WTC11 (cell line): ENCODE measurements around the gene ENTR1. TPM values are rescaled to one million over a fixed set of nuclear protein-coding genes. Genes with fewer than 3 reads are reported as not detected.

Source experiments
- ATAC-seq: fragments of 200-7000 bp; cut with Tn5 transposase; 2 replicates; pipeline ENCODE4 v1.10.0; 2021; ENCODE audit warnings: mild to moderate bottlenecking, moderate library complexity
- CTCF ChIA-PET: fragments of 300-600 bp; sonication (Branson Sonifier 250); formaldehyde crosslinking; loops from one replicate; lab custom pipeline; 2021; ENCODE audit warnings: antibody characterized with exemption; lab: Charles Lee
- POLR2A ChIA-PET: fragments of 350-600 bp; sonication (Branson Sonifier 250); formaldehyde crosslinking; loops from one replicate; lab custom pipeline; 2021; ENCODE audit warnings: antibody characterized with exemption; lab: Charles Lee
- DNase-seq: peaks from one replicate; pipeline ENCODE4 v3.0.0; 2021; ENCODE audit warnings: low spot score
- H3K27ac Mint-ChIP-seq: 2 replicates; pipeline ENCODE4 v1.8.0; 2021; ENCODE audit warnings: mixed read lengths
- H3K27me3 Mint-ChIP-seq: 2 replicates; pipeline ENCODE4 v1.8.0; 2021; ENCODE audit warnings: low read depth, mild to moderate bottlenecking, moderate library complexity, mixed read lengths
- H3K36me3 Mint-ChIP-seq: 2 replicates; pipeline ENCODE4 v1.8.0; 2021; ENCODE audit warnings: mixed read lengths
- H3K4me1 Mint-ChIP-seq: 2 replicates; pipeline ENCODE4 v1.8.0; 2022; ENCODE audit warnings: mixed read lengths
- H3K4me3 Mint-ChIP-seq: 2 replicates; pipeline ENCODE4 v1.8.0; 2021; ENCODE audit warnings: mild to moderate bottlenecking, moderate library complexity, mixed read lengths
- H3K9me3 Mint-ChIP-seq: 2 replicates; pipeline ENCODE4 v1.8.0; 2021; ENCODE audit warnings: mixed read lengths
- AR ChIP-seq: fragments of 250-450 bp; sonication (Bioruptor Pico); IDR thresholded peaks from 2 replicates; pipeline ENCODE4 v1.9.0; 2021; ENCODE audit warnings: mild to moderate bottlenecking
- ATF1 ChIP-seq: sonication (generic); formaldehyde crosslinking; IDR thresholded peaks from 2 replicates; pipeline ENCODE4 v1.8.1; 2023; ENCODE audit warnings: mild to moderate bottlenecking, moderate library complexity, missing genetic modification reagents
- CBFB ChIP-seq: sonication (generic); formaldehyde crosslinking; IDR thresholded peaks from 2 replicates; pipeline ENCODE4 v1.8.1; 2022; ENCODE audit warnings: mild to moderate bottlenecking, low read depth, missing genetic modification reagents
- CREM ChIP-seq: sonication (generic); formaldehyde crosslinking; IDR thresholded peaks from 2 replicates; pipeline ENCODE4 v1.8.1; 2022; ENCODE audit warnings: mild to moderate bottlenecking, missing genetic modification reagents, moderate library complexity
- ETV6 ChIP-seq: sonication (generic); formaldehyde crosslinking; IDR thresholded peaks from 2 replicates; pipeline ENCODE4 v1.8.1; 2022; ENCODE audit warnings: mild to moderate bottlenecking, missing genetic modification reagents
- FOXK1 ChIP-seq: sonication (generic); formaldehyde crosslinking; IDR thresholded peaks from 2 replicates; pipeline ENCODE4 v1.8.0; 2022; ENCODE audit warnings: mild to moderate bottlenecking, moderate library complexity, missing genetic modification reagents
- GTF2I ChIP-seq: fragments of 250-450 bp; sonication (Bioruptor Pico); conservative IDR thresholded peaks from 2 replicates; pipeline ENCODE4 v1.4.0; 2021; ENCODE audit warnings: mild to moderate bottlenecking
- HMGXB4 ChIP-seq: sonication (generic); formaldehyde crosslinking; IDR thresholded peaks from 2 replicates; pipeline ENCODE4 v1.8.1; 2023; ENCODE audit warnings: mild to moderate bottlenecking, moderate library complexity, missing genetic modification reagents
- IRF1 ChIP-seq: sonication (generic); formaldehyde crosslinking; IDR thresholded peaks from 2 replicates; pipeline ENCODE4 v1.8.0; 2023; ENCODE audit warnings: missing genetic modification reagents
- MLX ChIP-seq: sonication (generic); formaldehyde crosslinking; IDR thresholded peaks from 2 replicates; pipeline ENCODE4 v1.8.1; 2023; ENCODE audit warnings: mild to moderate bottlenecking, missing genetic modification reagents, moderate library complexity
- PRRX2 ChIP-seq: fragments of 250-450 bp; sonication (Bioruptor Pico); IDR thresholded peaks from 2 replicates; pipeline ENCODE4 v1.8.0; 2021; ENCODE audit warnings: mild to moderate bottlenecking
- STAT6 ChIP-seq: sonication (generic); formaldehyde crosslinking; conservative IDR thresholded peaks from 2 replicates; pipeline ENCODE4 v1.8.1; 2023; ENCODE audit warnings: mild to moderate bottlenecking, low read depth, missing genetic modification reagents, moderate library complexity
- USF1 ChIP-seq: sonication (generic); formaldehyde crosslinking; IDR thresholded peaks from 2 replicates; pipeline ENCODE4 v1.8.0; 2022; ENCODE audit warnings: mild to moderate bottlenecking, missing genetic modification reagents
- ZBTB43 ChIP-seq: sonication (generic); formaldehyde crosslinking; IDR thresholded peaks from 2 replicates; pipeline ENCODE4 v1.8.1; 2023; ENCODE audit warnings: mild to moderate bottlenecking, missing genetic modification reagents
- ZNF512 ChIP-seq: sonication (generic); formaldehyde crosslinking; IDR thresholded peaks from 2 replicates; pipeline ENCODE4 v1.8.1; 2022; ENCODE audit warnings: missing genetic modification reagents, borderline replicate concordance
- ZNF532 ChIP-seq: fragments of 250-450 bp; sonication (Bioruptor Pico); IDR thresholded peaks from 2 replicates; pipeline ENCODE4 v1.9.0; 2021; ENCODE audit warnings: mild to moderate bottlenecking, borderline replicate concordance
- ZNF671 ChIP-seq: fragments of 250-450 bp; sonication (Bioruptor Pico); IDR thresholded peaks from 2 replicates; pipeline ENCODE4 v1.8.0; 2021; ENCODE audit warnings: mild to moderate bottlenecking
- total RNA-seq: library from RNA; stranded (reverse); gene quantifications from 3 replicates; pipeline ENCODE4 v1.2.3, GENCODE V29; 2021

The ENTR1 gene
- total RNA-seq, 1 experiment from 2014 or later: 140 TPM

- H3K4me3 Mint-ChIP-seq: no peak overlapping the region
- POLR2A ChIA-PET: interaction anchor here (1.9 kb wide), 1 partner anchor 38 kb away, joined by 8 read pairs; no protein-coding TSS in a partner anchor
- CTCF ChIA-PET: interaction anchor here (1.0 to 3.4 kb wide), 7 partner anchors 16 to 80 kb away, joined by 3 to 36 read pairs (median 10); no protein-coding TSS in a partner anchor
- DNase-seq (no peak), ATAC-seq (no peak)
- no peak for TF ChIP-seq USF1 (CRISPR knock-in tag)
- TF ChIP-seq CBFB (CRISPR knock-in tag): no peak
- TF ChIP-seq AR (CRISPR knock-in tag): no peak
- TF ChIP-seq MLX (CRISPR knock-in tag): no peak
- no peak for TF ChIP-seq PRRX2 (CRISPR knock-in tag)
- TF ChIP-seq CREM (CRISPR knock-in tag): no peak
- TF ChIP-seq FOXK1 (CRISPR knock-in tag): no peak
- no peak for TF ChIP-seq HMGXB4 (CRISPR knock-in tag)
- TF ChIP-seq GTF2I: no peak
- no peak for TF ChIP-seq ETV6 (CRISPR knock-in tag)
- no peak for TF ChIP-seq IRF1
- no peak for TF ChIP-seq ZBTB43 (CRISPR knock-in tag)
- no peak for TF ChIP-seq ZNF671 (CRISPR knock-in tag)
- TF ChIP-seq STAT6 (CRISPR knock-in tag): no peak
- TF ChIP-seq ZNF532 (CRISPR knock-in tag): no peak
- TF ChIP-seq ZNF512 (CRISPR knock-in tag): no peak
- TF ChIP-seq ATF1 (CRISPR knock-in tag): no peak
- TF ChIP-seq, all 79 proteins: peak for 0
- Mint-ChIP-seq H3K27ac (no peak overlapping the region), H3K9me3 (no peaks in the 10 kb centered on the region), H3K36me3 (no peaks in the 10 kb centered on the region), H3K27me3 (no peaks in the 10 kb centered on the region), H3K4me1 (peaks cover 5% of the 10 kb centered on the region)
Measured at GRCh38 chr9:136361754-136362449, 48.5 kb downstream of the ENTR1 start.
